Naive B cell (primary cell): ENCODE measurements around the gene TEX38. TPM values are rescaled to one million over a fixed set of nuclear protein-coding genes. Genes with fewer than 3 reads are reported as not detected.

Experiments used
- polyA plus RNA-seq, 6 donors: library from polyadenylated mRNA; unstranded; fragments of 300-500 nt; fragmentation: Illumina TruSeq; gene quantifications; one replicate each; pipeline ENCODE4 v1.2.3, GENCODE V29; 2021; ENCODE audit warnings: low read depth in 6 of 6

Gene TEX38
- polyA plus RNA-seq, 6 donors from 2014 or later, result not detected

Other genes with a start within 250 kb of the TEX38 start
- not detected for gene DMBX1, start 182.0 kb upstream of the TEX38 start, polyA plus RNA-seq
- not detected for gene KNCN, start 120.2 kb upstream of the TEX38 start, polyA plus RNA-seq
- 10 to 100 TPM; 14.2 to 23.8 (median 18.6) TPM for gene MKNK1, start 67.6 kb upstream of the TEX38 start, polyA plus RNA-seq
- 10 to 100 TPM in 5 of 6 donors, 1 to 10 TPM in 1; 8.5 to 18.2 (median 13.4) TPM for gene MOB3C, start 55.0 kb upstream of the TEX38 start, polyA plus RNA-seq
- 10 to 100 TPM; 45.0 to 87.6 (median 55.8) TPM for gene ATPAF1, start 3.5 kb upstream of the TEX38 start, polyA plus RNA-seq
- gene EFCAB14, start 47.3 kb downstream of the TEX38 start, polyA plus RNA-seq, result 100 to 1,000 TPM in 3 of 6 donors, 10 to 100 TPM in 3; 70.0 to 114 (median 96.0) TPM
- gene CYP4B1, start 127.2 kb downstream of the TEX38 start, polyA plus RNA-seq, result not detected